ENCODE results near the gene MAPK9.
"Not testable (repeated sequence)": the region's sequence is repeated elsewhere in the genome, so short reads cannot be mapped to it uniquely, and the experiment has no call there.

MAPK9 gene

GRCh38 chr5:180326989-180327565 is 35.2 kb upstream of the MAPK9 start:
- DNase-seq (ENCODE audit: low spot score): no peak

- DNase-seq (ENCODE audit: low spot score): no peak
Observed at GRCh38 chr5:180324601-180324950, 32.7 kb upstream of the MAPK9 start.

GRCh38 chr5:180323941-180324600 is 32.2 kb upstream of the MAPK9 start:
- DNase-seq (ENCODE audit: low spot score): no peak

DNA sequence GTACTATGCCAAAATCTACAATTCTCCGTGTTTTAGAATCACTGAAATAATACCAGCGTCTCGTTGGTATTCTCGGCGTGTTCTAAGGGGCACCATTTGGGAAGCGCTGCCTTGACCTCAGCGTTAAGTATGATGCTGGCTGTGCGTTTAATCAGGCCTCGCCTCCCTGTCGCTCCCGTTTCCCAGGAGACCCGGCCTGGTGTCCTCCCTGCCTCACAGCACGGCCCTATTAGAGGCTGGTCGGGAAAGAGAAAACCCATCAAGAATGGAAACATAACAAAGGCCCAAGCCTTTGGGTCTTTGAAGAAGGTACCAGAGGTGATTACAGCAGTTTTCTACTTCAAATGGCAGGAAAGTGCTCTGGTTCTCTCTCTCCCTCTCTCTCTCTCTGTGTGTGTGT is 31.3 kb upstream of the MAPK9 start:
- DNase-seq (ENCODE audit: low spot score): no peak

DNA sequence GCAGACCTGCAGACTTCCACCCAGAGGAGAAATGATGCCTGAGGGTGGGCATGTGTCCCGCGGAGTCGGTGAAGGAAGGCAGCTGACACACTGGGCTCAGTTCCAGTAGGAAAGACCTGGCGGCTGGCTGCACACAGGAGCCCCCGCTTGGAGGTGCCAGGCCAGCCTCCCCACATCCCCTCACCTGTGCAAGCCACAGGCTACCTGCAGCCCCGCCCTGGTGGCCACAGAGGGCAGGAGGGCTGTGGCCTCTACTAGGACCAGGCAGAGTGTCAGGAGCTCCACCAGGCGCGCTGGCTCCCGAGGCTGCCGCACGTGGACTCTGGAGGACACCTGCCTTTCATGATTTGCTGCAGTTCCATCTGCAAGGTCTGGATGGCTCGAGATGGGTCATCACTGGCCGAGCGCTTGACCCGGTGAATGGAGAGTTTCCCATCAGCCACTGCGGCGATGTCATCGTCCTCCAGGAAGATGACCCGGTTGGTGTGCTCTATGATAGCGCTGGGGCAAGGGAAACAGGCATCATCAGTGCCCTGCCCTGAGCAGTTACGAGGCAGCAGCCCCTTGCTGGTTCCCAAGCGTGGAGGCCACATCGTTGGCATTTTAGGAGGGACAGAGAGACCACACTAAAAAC is 26.7 kb upstream of the MAPK9 start:
- DNase-seq (ENCODE audit: low spot score): no peak

- no peak for DNase-seq (ENCODE audit: low spot score)
Observed at GRCh38 chr5:180316586-180316985, 24.7 kb upstream of the MAPK9 start.

DNA sequence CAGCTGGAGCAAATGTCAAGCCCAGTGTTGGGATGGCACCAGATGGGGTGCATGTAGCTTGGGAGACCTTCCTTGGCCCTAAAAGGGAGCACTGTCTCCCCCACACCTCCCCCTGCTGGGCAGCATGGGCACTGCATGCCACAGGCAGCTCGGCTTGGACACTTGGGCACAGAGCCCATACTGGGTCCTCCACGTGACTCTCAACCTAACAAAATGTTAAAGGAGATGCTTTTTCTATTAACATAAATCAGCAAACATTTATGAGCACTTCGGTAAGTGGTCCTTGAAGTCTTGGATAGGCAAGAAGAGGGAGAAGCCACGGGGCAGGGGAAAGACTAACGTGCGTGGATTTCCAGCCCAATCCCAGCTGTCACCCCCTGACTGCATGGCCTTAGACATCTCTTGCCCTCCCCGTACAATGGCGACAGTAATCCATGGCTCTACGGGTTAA is 23.9 kb upstream of the MAPK9 start:
- peak; percentile 82 for DNase-seq (ENCODE audit: low spot score)

DNA sequence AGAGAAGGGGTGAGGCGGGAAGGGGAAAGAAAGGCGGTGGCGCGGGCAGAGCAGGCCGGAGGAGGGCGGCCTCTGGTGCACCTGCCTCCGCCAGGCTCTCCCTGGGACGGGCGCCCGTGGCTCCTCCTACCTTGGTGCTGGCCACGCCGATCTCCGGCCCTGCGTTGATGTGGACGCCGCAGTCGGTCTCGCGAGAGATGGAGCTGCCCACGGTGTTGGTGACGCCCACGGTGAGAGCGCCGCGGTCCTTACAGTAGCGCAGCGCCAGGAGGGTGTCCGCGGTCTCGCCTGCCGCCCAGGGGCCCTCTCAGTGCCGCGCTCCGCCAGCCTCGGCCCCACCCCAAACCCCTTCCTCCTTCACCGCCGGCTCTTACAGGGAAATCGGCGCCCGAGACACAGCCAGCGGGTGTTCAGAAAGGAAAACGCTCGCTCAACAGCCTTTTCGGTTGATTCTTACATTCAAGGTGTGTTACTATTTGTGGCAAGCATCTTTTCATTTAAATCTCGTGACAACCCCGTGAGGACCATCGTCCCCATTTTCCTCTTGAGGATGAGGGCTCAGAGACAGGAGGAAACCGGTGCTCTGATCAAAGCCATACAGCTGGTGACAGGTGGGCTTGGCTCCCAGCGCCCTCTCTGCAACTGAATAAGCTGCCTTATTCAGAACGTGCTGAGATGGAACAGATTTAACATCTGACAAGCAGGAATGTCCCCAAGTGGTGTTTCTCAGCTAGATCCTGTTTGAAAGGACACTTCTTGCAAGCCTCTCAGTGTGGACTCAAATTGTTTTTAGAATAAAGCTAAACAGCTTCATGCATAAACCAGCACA is 22.0 kb upstream of the MAPK9 start:
- DNase-seq (ENCODE audit: low spot score): no peak

DNA sequence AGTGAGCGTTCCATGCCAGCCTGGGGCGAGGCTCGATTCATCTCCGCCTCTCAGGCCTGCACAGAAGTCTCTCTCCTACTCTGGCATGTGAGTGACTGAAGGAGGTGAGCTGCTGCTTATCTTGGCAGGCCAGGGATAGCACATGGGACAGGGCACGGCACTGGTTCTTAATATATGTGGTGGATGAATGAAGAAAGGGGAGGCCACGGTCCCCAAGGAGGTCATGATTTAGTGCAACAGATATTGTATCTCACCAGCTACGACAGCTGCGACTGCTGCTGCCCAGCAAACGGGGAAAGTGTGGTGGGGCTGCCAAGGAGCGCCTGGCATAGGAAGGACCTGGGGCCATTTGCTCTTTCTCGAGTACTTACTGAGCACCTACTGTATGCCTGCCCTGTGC is 19.3 kb upstream of the MAPK9 start:
- no peak for DNase-seq (ENCODE audit: low spot score)

DNA sequence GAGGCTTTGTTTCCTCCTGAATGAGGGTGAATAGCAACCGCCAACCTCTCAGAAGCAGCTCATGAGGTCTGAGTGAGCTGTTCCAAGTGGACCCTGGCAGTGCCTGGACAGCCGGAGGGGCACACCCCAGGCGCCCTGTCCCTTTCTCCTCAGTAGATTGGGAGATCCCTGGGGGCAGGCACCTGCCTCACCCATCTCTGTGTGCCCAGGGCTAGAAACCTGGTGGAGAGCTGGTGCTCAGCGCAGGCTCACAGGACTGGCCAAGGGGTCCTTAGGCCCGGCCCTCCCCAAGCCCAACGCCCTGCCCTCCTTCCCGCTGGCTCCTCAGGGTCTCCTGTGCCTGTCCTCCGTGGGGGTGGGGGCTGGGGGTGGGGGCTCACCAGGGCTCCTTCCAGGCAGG is 14.9 kb upstream of the MAPK9 start:
- no peak for DNase-seq (ENCODE audit: low spot score)

GRCh38 chr5:180305481-180305880 is 13.6 kb upstream of the MAPK9 start:
- DNase-seq (ENCODE audit: low spot score): no peak

DNA sequence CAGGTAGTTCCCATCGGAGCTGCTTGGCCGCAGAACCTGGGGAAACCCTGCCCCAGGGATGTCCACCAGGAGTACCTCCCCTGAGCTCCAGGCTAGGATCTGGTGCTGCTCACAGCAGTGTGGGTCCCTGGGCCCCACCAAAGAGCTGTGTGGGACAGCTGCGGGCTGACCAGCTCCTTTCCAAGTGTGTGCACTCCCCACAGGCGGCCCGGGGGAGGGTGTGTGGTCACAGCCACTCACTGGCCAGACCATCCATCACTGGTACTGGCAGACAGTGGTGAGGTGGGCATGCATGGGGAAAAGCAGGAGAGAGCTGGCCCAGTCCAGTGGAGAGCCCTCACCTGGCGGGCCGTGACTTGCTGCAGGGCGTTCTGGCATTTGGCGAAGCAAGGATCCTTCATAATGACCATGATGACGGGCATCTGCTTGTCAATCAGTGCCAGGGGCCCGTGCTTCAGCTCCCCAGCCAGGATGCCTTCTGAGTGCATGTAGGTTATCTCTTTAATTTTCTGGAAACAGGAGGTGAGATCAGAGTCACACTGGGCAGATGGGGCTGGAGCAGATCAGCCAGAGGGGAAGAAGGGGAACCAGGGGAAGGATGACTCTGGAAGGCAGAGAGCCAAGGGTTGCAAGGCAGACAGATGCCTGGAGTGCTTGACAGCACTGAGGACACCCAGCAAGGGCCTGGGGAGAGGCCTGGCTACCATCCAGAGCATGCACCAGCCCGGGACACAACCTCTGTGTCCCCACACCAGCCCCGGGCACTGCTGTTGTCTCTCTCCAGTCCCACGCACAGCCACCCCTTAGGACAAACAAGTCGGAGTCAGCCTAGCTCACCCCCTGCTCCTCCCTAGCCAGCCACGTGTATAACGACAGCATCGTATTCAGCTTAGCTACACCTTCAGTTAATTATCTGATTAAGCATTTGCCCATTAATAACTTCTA is 12.8 kb upstream of the MAPK9 start:
- DNase-seq (ENCODE audit: low spot score): no peak

DNA sequence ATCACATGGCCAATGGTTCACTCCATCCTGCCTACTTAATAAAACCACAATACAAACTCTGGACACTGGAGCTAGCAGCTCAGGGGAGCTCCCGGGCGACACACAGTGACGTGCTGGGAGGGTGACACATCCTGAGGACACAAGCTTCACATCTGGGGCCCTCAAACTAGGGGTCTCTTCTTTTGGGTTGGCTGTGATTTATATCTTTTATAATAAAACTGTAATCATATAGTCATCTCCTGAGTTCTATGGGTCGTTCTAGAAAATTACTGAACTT is 12.1 kb upstream of the MAPK9 start:
- DNase-seq (ENCODE audit: low spot score): no peak

- DNase-seq (ENCODE audit: low spot score): no peak
Observed at GRCh38 chr5:180303226-180304015, 11.5 kb upstream of the MAPK9 start.

- DNase-seq (ENCODE audit: low spot score): no peak
Observed at GRCh38 chr5:180302256-180302655, 10.4 kb upstream of the MAPK9 start.

- no peak for DNase-seq (ENCODE audit: low spot score)
Observed at GRCh38 chr5:180301253-180301652, 9.4 kb upstream of the MAPK9 start.

DNA sequence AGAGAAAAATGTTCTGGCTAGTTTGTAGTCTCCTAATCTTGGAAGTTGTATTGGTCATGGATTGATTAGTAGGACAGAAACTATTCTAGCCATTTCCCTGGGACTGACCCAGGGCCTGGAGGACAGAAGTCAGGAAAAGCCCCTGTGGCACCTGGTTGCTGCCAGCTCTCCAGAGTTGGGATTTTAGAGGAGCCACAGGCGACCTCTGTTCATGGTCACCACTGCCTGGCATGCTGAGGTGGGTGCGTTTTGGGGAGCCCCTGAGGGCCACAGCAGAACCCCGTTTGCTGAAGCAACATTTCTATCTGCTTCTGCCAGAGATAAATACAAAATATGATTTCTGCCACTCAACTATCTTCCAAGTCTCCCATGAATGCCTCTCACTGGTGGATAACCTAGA is 7.6 kb upstream of the MAPK9 start:
- DNase-seq (ENCODE audit: low spot score): no peak

DNA sequence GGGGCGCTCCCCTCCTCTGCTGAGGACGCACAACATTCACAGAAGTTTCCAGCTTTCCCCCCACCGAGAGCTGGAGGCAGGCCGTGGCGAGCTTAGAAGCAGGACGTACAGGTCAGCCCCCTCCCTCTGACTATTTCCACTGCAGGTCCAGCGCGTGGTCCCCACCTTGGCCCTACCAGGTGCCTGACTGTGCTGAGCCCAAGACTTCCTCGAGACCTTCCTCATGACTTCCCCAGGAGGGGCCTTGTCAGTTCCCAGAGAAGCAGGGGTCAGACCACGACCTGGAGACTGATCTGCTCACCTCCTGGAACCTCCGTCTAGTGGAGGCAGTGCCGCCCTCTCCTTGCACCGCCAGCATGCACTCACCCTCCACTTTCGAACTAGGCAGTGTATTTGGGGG is 7.1 kb upstream of the MAPK9 start:
- DNase-seq (ENCODE audit: low spot score): not testable (repeated sequence)

DNA sequence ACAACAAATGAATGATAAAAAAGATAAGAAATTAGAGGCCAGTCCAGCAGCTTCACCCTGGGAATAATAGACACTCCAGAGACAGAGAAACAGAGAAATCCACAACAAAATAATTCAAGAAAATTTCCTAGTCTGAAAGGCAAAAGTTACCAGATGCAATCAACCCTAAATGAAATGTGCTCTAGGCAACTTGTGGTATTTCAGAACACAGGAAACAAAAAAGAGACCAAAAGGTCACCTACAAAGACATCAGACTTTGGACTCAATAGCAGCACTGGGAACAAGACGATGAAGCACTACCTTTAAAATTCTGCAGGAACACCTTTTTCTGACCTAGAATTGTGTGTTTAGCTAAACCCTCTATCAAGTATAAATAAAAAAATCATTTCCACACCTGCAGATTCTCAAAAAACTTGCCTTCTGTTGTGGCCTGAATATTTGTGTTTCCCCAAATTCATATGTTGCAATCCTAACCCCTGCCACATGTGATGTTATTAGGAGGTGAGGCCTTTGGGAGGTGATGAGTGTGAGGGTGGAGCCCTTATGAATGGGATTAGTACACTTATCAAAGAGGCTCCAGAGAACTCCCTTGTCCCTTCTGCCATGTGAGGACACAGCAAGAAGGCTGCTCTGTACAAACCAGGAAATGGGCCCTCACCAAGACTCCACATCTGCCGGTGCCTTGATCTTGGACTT is 5.9 kb upstream of the MAPK9 start:
- DNase-seq (ENCODE audit: low spot score): no peak

GRCh38 chr5:180296771-180297170 is 4.9 kb upstream of the MAPK9 start:
- DNase-seq (ENCODE audit: low spot score): no peak

Data from AG20443 (cell line).